Glutamatergic neuron (in vitro differentiated cells): ENCODE results near the gene THAP5. TPM values are rescaled to one million over a fixed set of nuclear protein-coding genes. Genes with fewer than 3 reads are reported as not detected.
"Not testable (repeated sequence)": the region's sequence is repeated elsewhere in the genome, so short reads cannot be mapped to it uniquely, and the experiment has no call there.

Experiments
- DNase-seq: peaks from one replicate; pipeline ENCODE4 v3.0.0; 2022
- H3K27ac Mint-ChIP-seq: one replicate; pipeline ENCODE4 v1.8.0; 2020; ENCODE audit warnings: mild to moderate bottlenecking, mixed read lengths, inconsistent platforms; ENCODE audit not compliant: unreplicated experiment
- H3K27me3 Mint-ChIP-seq: one replicate; pipeline ENCODE4 v1.8.0; 2020; ENCODE audit warnings: mild to moderate bottlenecking, moderate library complexity, mixed read lengths, inconsistent platforms; ENCODE audit not compliant: unreplicated experiment
- H3K36me3 Mint-ChIP-seq: one replicate; pipeline ENCODE4 v1.8.0; 2020; ENCODE audit warnings: mild to moderate bottlenecking, mixed read lengths, inconsistent platforms; ENCODE audit not compliant: unreplicated experiment
- H3K4me1 Mint-ChIP-seq: one replicate; pipeline ENCODE4 v1.8.0; 2020; ENCODE audit warnings: mild to moderate bottlenecking, low read depth, mixed read lengths, inconsistent platforms; ENCODE audit not compliant: unreplicated experiment
- H3K4me3 Mint-ChIP-seq: one replicate; pipeline ENCODE4 v1.8.0; 2020; ENCODE audit warnings: mild to moderate bottlenecking, mixed read lengths, inconsistent platforms; ENCODE audit not compliant: unreplicated experiment
- H3K9me3 Mint-ChIP-seq: one replicate; pipeline ENCODE4 v1.8.0; 2020; ENCODE audit warnings: mild to moderate bottlenecking, moderate library complexity, mixed read lengths, inconsistent platforms; ENCODE audit not compliant: unreplicated experiment
- total RNA-seq: library from RNA; stranded (reverse); fragmentation: NEBNext Ultra II Directional; extraction: Animal tissue kit (Norgen Biotek cat#: 25700); gene quantifications from one replicate; pipeline ENCODE4 v1.2.1, GENCODE V29; 2021; ENCODE audit not compliant: unreplicated experiment
- TF ChIP-seq, protein P1 (sequence below): fragments of 200-600 bp; sonication (generic); IDR thresholded peaks from one replicate; pipeline ENCODE4 v1.5.0; 2021; ENCODE audit not compliant: partially characterized antibody, unreplicated experiment

THAP5 gene
- total RNA-seq, 1 donor from 2014 or later, result 10.2 TPM

GRCh38 chr7:108557191-108557590, 12.3 kb downstream of the THAP5 start:
- Mint-ChIP-seq H3K4me1 (no peaks in the 10 kb centered on the region), H3K36me3 (peaks cover 18% of the 10 kb centered on the region), H3K9me3 (peaks cover 3% of the 10 kb centered on the region), H3K27ac (no peak overlapping the region), H3K27me3 (peaks cover 2% of the 10 kb centered on the region), H3K4me3 (no peak overlapping the region)
- no peak for DNase-seq
- TF ChIP-seq, protein P1, sequence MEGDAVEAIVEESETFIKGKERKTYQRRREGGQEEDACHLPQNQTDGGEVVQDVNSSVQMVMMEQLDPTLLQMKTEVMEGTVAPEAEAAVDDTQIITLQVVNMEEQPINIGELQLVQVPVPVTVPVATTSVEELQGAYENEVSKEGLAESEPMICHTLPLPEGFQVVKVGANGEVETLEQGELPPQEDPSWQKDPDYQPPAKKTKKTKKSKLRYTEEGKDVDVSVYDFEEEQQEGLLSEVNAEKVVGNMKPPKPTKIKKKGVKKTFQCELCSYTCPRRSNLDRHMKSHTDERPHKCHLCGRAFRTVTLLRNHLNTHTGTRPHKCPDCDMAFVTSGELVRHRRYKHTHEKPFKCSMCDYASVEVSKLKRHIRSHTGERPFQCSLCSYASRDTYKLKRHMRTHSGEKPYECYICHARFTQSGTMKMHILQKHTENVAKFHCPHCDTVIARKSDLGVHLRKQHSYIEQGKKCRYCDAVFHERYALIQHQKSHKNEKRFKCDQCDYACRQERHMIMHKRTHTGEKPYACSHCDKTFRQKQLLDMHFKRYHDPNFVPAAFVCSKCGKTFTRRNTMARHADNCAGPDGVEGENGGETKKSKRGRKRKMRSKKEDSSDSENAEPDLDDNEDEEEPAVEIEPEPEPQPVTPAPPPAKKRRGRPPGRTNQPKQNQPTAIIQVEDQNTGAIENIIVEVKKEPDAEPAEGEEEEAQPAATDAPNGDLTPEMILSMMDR, result no peak

DNA sequence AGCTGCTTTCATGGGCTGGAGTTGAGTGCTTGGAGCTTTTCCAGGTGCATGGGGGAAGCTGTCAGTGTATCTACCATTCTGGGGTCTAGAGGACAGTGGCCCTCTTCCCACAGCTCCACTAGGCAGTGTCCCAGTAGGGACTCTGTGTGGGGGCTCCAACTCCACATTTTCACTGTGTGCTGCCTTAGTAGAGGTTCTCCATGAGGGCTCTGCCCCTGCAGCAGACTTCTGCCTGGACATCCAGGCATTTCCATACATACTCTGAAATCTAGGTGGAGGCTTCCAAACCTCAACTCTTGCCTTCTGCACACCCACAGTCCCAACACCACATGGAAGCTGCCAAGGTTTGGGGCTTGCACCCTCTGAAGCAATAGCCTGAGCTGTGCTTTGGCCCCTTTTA, 12.8 kb downstream of the THAP5 start:
- not testable (repeated sequence) for DNase-seq, H3K4me1 Mint-ChIP-seq, H3K27ac Mint-ChIP-seq, H3K4me3 Mint-ChIP-seq, H3K27me3 Mint-ChIP-seq, H3K9me3 Mint-ChIP-seq
- H3K36me3 Mint-ChIP-seq, result peaks cover 18% of the 10 kb centered on the region

DNA sequence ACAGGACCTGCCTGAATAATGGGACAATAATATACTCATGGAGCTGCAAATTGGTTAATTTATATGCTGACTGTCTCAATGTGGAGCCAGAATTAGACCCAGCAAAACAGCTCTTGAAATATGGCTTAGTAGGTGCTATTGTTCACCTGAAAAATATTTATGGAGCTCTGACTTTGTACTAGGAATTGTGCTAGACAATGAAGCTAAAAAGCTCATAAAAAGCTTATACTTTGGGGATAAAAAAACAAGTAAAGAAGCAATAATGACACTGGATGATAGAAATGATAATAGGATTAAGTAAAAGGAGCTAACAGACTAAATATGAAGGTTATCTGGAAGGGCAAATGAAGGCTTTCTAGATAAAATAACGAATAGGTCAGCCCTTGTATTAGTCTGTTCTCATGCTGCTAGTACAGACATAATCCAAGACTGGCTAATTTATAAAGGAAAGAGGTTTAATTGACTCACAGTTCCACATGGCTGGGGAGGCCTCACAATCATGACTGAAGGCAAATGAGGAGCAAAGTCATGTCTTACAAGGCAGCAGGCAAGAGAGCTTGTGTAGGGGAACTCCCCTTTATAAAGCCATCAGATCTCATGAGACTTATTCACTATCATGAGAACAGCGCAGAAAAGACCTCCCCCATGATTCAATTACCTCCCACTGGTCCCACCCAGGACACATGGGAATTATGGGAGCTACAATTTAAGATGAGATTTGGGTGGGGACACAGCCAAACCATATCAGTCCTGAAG, 21.2 kb downstream of the THAP5 start:
- not testable (repeated sequence) for DNase-seq, H3K27me3 Mint-ChIP-seq, H3K36me3 Mint-ChIP-seq, H3K4me1 Mint-ChIP-seq, H3K9me3 Mint-ChIP-seq, H3K4me3 Mint-ChIP-seq, H3K27ac Mint-ChIP-seq

GRCh38 chr7:108541478-108541877, 28.0 kb downstream of the THAP5 start:
- TF ChIP-seq, protein P1, result no peak
- Mint-ChIP-seq H3K4me1 (peaks cover 12% of the 10 kb centered on the region), H3K27me3 (no peaks in the 10 kb centered on the region), H3K4me3 (no peak overlapping the region), H3K27ac (no peak overlapping the region), H3K36me3 (peaks cover 6% of the 10 kb centered on the region), H3K9me3 (no peaks in the 10 kb centered on the region)
- no peak for DNase-seq

DNA sequence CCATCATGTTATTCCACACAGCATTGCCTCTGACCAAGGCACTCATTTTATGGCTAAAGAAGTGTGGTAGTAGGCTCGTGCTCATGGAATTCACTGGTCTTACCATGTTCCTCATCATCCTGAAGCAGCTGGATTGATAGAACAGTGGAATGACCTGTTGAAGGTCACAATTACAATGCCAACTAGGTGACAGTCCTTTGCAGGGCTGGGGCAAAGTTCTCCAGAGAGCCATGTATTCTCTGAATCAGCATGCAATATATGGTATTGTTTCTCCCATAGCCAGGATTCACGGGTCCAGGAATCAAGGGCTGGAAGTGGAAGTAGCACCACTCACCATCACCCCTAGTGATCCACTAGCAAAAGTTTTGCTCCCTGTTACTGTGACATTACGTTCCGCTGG, 30.8 kb downstream of the THAP5 start:
- H3K36me3 Mint-ChIP-seq, H3K27me3 Mint-ChIP-seq, DNase-seq, H3K9me3 Mint-ChIP-seq, H3K4me3 Mint-ChIP-seq: not testable (repeated sequence)
- peaks cover 12% of the 10 kb centered on the region for H3K4me1 Mint-ChIP-seq
- peak overlapping the region; percentile 64 for H3K27ac Mint-ChIP-seq

DNA sequence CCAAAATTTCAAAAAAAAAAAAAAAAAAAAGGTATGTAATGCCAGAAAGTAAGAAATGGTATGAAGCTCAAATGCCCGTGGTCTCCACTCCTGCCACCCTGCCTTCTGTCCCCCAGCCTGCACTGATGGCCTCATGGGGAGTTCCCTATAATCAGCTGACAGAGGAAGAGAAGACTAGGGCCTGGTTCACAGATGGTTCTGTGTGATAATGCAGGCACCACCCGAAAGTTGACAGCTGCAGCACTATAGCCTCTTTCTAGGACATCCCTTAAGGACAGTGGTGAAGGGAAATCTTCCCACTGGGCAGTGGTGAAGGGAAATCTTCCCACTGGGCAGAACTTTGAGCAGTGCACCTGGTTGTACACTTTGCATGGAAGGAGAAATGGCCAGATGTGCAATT, 31.3 kb downstream of the THAP5 start:
- H3K4me3 Mint-ChIP-seq, DNase-seq, H3K9me3 Mint-ChIP-seq, H3K27me3 Mint-ChIP-seq, H3K36me3 Mint-ChIP-seq: not testable (repeated sequence)
- peaks cover 12% of the 10 kb centered on the region for H3K4me1 Mint-ChIP-seq
- peak overlapping the region; percentile 64 for H3K27ac Mint-ChIP-seq

DNA sequence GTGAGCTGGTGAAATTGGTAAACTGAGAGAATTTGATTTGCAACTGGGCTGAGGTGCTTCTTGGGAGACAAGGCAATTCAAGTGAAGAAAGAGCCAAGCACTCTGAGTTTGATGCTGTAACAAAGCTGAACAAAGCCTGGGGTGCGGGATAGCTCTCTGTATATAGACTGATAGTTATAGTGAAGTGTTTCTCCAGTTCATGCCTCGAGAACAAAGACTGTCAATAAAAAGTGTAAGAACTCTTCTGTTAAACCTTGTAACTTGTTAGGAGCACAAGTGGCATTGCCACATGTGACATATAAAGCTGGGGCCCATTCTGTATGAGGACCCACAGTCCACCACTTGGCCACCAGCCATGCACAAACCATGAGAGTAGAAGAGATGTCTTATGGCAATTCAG, 32.3 kb downstream of the THAP5 start:
- Mint-ChIP-seq H3K27ac (peak overlapping the region; percentile 93), H3K36me3 (peaks cover 6% of the 10 kb centered on the region), H3K4me3 (peak overlapping the region; percentile 61), H3K27me3 (no peaks in the 10 kb centered on the region), H3K4me1 (peaks cover 12% of the 10 kb centered on the region), H3K9me3 (no peaks in the 10 kb centered on the region)
- DNase-seq, result no peak
- TF ChIP-seq, protein P1, result no peak
